ENCODE measurements around the gene LY6G6F.
A peak's percentile ranks its signal among the peaks of the same experiment; 100 is the strongest.
"Not testable (repeated sequence)": the region's sequence is repeated elsewhere in the genome, so short reads cannot be mapped to it uniquely, and the experiment has no call there.

Gene LY6G6F

GRCh38 chr6:31702819-31703716, 3.6 kb upstream of the LY6G6F start, which contains the start of gene ABHD16A:
TSS of gene ABHD16A (minus strand) at chr6:31703324. CDS start at chr6:31703281, 43 bp downstream.
- DNase-seq = peak; percentile 93 to 97

- no peak for DNase-seq
These were observed 735 bp upstream of the LY6G6F start for GRCh38 chr6:31705931-31706330.

DNA sequence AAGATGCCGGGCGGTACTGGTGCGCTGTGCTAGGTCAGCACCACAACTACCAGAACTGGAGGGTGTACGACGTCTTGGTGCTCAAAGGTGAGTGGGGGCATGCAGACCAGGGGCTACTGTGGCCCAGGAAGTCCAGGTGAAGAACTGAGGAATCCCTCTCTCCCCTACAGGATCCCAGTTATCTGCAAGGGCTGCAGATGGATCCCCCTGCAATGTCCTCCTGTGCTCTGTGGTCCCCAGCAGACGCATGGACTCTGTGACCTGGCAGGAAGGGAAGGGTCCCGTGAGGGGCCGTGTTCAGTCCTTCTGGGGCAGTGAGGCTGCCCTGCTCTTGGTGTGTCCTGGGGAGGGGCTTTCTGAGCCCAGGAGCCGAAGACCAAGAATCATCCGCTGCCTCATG, 1.0 kb downstream of the LY6G6F start:
- no peak for DNase-seq

DNA sequence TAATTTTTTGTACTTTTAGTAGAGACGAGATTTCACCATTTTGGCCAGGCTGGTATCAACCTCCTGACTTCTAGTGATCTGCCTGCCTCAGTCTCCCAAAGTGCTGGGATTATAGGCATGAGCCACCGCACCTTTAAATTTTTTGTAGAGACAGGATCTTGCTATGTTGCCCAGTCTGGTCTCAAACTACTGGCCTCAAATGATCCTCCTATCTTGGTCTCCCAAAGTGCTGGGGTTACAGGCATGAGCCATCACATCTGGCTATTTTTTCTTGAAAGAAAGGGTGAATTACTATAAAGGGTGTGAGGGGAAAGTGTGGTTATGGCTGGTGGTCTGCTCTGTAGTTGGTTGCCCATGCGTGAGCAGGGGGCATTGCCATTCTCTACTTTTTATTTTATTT, 1.6 kb downstream of the LY6G6F start:
- DNase-seq = no peak

GRCh38 chr6:31709157-31709556, 2.5 kb downstream of the LY6G6F start:
- DNase-seq = not testable (repeated sequence)

GRCh38 chr6:31710523-31711219, 4.0 kb downstream of the LY6G6F start:
- no peak for DNase-seq

- DNase-seq = no peak
These were observed 4.6 kb downstream of the LY6G6F start for GRCh38 chr6:31711233-31711632.

DNA sequence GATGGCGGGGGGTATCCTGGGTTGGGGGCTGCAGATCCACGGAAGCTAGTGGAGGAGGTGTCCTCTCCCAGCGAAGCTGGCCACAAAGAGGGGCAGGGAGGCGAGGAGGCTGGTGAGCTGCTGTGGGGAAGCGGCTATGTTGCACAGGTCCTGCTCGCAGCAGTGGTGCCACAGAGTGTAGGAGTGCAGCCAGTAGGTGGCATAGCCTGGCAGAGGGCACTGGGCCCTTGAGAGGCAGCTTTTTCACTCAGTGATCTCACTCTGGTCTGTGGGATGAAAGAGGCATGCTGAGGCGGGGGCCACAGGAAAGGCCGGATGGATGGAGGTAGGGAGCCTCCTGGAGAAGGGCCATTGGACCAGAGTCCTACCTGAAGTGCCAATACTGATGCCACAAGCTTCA, 5.6 kb downstream of the LY6G6F start:
- DNase-seq = no peak

GRCh38 chr6:31713465-31713864, 6.8 kb downstream of the LY6G6F start:
- DNase-seq = no peak

GRCh38 chr6:31713991-31714684, 7.5 kb downstream of the LY6G6F start:
- no peak for DNase-seq

DNA sequence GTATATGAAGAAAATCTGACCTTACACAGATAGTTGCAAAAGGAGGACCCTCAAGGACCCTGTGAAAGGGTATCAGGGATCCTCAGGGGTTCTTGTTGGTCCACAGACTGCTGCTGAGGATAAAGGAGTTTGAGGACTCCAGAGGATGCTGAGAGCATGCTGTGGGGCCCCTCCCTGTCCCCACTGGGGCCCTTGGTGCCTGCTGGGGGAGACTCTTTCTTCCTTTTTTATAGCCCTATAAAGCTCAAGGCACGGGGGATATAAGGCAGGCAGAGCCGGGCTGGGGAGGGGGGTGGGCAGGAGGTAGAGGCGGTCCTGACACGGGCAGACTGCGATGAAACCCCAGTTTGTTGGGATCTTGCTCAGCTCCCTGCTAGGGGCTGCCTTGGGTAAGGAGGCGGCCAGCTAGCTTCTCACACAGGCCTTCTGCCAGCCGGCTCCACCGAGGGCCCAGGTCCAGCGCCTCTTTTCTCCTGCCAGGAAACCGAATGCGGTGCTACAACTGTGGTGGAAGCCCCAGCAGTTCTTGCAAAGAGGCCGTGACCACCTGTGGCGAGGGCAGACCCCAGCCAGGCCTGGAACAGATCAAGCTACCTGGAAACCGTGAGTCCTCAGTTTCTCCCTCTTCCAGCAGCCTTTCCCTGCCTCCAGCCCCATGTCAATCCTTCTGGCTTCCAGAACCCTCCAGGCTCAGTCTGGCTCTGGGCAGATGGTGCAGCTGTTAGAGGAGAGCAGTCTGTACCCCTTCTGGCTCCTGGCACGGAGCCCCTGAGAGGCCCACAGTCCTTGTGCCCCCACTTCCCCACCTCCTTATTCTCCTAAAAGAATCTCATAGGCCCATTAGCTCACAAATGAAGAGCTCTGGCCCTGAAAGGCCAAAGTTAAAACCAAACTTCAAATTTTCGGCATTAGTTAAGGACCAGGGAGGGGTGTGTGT, 8.6 kb downstream of the LY6G6F start, which contains the start of gene LY6G6D:
TSS of gene LY6G6D (plus strand) at position 327 of the 937 bp plus-strand sequence. CDS start at position 335, 8 bp downstream.
- DNase-seq = peak in 1 of 2 experiments; percentile 60

DNA sequence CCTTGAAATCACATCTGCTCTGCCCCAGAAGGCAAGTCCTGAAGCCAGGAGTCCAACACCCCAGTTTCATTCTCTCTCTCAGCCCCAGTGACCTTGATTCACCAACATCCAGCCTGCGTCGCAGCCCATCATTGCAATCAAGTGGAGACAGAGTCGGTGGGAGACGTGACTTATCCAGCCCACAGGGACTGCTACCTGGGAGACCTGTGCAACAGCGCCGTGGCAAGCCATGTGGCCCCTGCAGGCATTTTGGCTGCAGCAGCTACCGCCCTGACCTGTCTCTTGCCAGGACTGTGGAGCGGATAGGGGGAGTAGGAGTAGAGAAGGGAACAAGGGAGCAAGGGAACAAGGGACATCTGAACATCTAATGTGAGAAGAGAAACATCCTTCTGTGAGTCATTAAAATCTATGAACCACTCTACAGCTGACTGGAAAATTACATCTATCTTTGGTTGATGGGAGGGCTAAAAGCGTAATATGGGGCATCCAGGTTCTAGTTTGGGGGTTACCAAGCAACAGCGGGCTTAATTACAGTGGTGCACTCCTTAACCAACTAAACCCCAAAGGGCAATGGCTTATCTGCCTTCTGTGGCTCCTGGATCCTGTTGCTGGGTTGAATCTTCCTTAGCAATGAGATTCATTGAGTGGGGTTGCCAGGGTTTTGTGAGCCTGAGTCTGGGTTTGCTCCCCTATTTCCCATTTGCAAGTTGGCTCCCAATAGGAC, 11.0 kb downstream of the LY6G6F start:
- DNase-seq = no peak

- DNase-seq = no peak
These were observed 11.6 kb downstream of the LY6G6F start for GRCh38 chr6:31718265-31718664.

- no peak for DNase-seq
These were observed 12.3 kb downstream of the LY6G6F start for GRCh38 chr6:31719001-31719400.

- DNase-seq = no peak
These were observed 13.6 kb downstream of the LY6G6F start for GRCh38 chr6:31720196-31720770.

- no peak for DNase-seq
These were observed 14.8 kb downstream of the LY6G6F start, which contains the start of gene LY6G6C for GRCh38 chr6:31721351-31722020. TSS of gene LY6G6C (minus strand) at chr6:31721746. CDS start at chr6:31721679, 67 bp downstream.

DNA sequence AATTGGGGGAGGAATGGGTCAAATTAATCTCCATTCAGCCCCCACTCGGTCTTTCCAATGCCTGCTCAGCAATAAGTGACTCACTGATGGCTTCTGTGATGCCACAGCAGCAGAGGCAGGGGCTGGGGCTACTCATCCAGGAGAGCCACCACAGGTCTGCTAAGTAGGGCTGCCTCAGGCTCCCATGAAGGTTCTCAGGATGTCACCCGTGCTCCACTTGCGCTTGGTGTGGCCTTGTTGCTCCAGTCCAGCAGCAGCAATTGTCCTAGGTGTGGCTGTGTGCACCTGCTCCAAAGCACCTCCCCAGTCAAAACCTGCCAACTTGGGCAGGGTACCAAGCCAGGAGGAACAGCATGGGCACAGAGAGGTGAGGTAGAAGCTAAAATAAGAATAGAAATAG, 15.5 kb downstream of the LY6G6F start:
- DNase-seq = no peak

DNA sequence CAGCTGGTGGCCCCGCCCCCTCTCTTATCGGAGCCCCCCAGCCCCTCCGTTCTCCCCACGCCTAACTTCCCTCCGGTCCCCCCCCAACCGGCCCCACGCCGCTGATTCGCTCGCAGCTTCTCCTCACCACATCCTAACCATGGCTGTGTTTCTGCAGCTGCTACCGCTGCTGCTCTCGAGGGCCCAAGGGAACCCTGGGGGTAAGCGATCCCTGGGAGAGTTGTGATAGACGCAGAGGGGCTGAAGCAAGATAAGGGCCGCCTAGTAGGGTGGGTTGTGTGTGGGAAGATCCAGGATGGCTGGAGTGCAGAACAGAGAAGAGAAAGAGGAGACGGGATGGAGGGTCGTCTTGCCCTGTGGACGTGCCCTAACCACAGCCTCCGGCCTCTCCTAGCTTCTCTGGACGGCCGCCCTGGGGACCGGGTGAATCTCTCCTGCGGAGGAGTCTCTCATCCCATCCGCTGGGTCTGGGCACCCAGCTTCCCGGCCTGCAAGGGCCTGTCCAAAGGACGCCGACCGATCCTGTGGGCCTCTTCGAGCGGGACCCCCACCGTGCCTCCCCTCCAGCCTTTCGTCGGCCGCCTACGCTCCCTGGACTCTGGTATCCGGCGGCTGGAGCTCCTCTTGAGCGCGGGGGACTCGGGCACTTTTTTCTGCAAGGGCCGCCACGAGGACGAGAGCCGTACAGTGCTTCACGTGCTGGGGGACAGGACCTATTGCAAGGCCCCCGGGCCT, 16.7 kb downstream of the LY6G6F start, which contains the start of gene MPIG6B:
TSS of gene MPIG6B (plus strand) at position 129 of the 735 bp plus-strand sequence. CDS start at position 140, 11 bp downstream.
- no peak for DNase-seq

- no peak for DNase-seq
These were observed 17.5 kb downstream of the LY6G6F start for GRCh38 chr6:31723980-31724691.
